Measurements from ENCODE around the gene PIK3CB. TPM values are rescaled to one million over a fixed set of nuclear protein-coding genes. Genes with fewer than 3 reads are reported as not detected.

Gene PIK3CB
- total RNA-seq, 5 donors from 2014 or later (not counting 1 experiment from before 2014, with no cell fraction given), result 25.2 to 34.4 (median 30.9) TPM

DNA sequence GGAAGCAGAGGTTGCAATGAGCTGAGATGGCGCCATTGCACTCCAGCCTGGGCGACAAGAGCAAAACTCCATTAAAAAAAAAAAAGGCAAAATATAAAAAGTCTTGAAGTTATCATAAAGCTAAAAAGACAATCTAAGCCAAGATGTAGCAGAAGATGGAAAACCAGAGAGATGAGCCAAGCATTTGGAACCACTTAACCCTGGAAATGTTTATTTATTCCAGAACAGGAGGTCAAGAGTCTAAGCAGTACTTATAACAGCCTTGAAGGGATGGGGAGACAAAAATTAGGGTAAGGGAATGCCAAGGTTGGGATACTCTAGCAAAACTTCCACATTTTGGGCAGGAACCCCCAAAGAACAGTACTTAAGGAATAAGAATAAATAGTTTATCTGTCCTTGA lies 196.1 kb downstream of the PIK3CB start:
- ChIA-PET POLR2A (interaction anchor here in 1 of 2 donors (0.6 kb wide), 1 partner anchor 81 kb away, joined by 6 read pairs; no protein-coding TSS in a partner anchor), CTCF (interaction anchor here in 1 of 2 donors (0.6 kb wide), 1 partner anchor 31 kb away, joined by 3 read pairs; no protein-coding TSS in a partner anchor)
- H3K9me3 Mint-ChIP-seq, result peaks cover 21 to 40% (median 21%) of the 10 kb centered on the region in 3 donors

DNA sequence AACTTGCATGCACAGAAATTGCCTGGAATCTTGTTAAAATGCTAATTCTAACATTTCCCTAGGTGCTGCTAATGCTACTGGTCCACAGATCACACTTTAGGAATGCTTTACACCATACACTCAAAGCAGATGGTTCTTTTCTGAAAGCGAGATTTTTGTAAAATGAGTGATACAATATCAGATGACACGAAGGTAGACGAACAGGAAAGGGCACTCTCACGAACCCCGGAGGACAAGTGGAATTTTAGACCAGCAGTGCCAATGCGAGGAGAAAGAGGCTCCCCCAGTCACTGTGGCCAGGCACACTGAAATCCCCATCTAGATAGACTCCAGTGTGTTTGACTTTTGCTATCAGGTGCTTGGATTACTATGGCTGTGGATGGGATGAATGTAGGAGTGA lies 205.2 kb downstream of the PIK3CB start:
- 81% methylated on average over 4 of the region's 6 CpGs for WGBS (ENCODE audit: insufficient coverage)
- H3K27ac Mint-ChIP-seq, result no peak overlapping the region
- no peaks in the 10 kb centered on the region for H3K27me3 Mint-ChIP-seq

More for the DNA sequence above, 196.1 kb downstream of the PIK3CB start:
- H3K27me3 ChIP-seq (replicated peaks in 1 of 2; ENCODE audit: control insufficient read depth in 2 of 2, extremely low read depth in 1 of 2, insufficient read depth in 2 of 2, low read length in 1 of 2), result no peaks in the 10 kb centered on the region
- Mint-ChIP-seq H3K4me1 (no peaks in the 10 kb centered on the region), H3K27ac (no peak overlapping the region), H3K4me3 (no peak overlapping the region), H3K36me3 (peaks cover 11% of the 10 kb centered on the region), H3K27me3 (no peaks in the 10 kb centered on the region)
- no peak overlapping the region for H3K27ac ChIP-seq (ENCODE audit: low read length)
- no peak overlapping the region for H3K4me3 ChIP-seq (ENCODE audit: control insufficient read depth in 1 of 2, extremely low read depth in 1 of 2, low read length in 1 of 2)
- H3K36me3 ChIP-seq (ENCODE audit: control insufficient read depth in 2 of 2, extremely low read depth in 1 of 2, insufficient read depth in 1 of 2, low read length in 1 of 2), result peaks cover 0 to 1% of the 10 kb centered on the region in 2 donors
- H3K9me3 ChIP-seq, result no peaks in the 10 kb centered on the region
- H3K4me1 ChIP-seq (ENCODE audit: control insufficient read depth in 1 of 2, extremely low read depth in 1 of 2, insufficient read depth in 2 of 2, low read length in 2 of 2), result no peaks in the 10 kb centered on the region
- ATAC-seq (replicated peaks in 1 of 4) (no peak), DNase-seq (no peak)
- no CpG with 5 or more reads among the region's 2 CpGs for WGBS (ENCODE audit: insufficient coverage)

DNA sequence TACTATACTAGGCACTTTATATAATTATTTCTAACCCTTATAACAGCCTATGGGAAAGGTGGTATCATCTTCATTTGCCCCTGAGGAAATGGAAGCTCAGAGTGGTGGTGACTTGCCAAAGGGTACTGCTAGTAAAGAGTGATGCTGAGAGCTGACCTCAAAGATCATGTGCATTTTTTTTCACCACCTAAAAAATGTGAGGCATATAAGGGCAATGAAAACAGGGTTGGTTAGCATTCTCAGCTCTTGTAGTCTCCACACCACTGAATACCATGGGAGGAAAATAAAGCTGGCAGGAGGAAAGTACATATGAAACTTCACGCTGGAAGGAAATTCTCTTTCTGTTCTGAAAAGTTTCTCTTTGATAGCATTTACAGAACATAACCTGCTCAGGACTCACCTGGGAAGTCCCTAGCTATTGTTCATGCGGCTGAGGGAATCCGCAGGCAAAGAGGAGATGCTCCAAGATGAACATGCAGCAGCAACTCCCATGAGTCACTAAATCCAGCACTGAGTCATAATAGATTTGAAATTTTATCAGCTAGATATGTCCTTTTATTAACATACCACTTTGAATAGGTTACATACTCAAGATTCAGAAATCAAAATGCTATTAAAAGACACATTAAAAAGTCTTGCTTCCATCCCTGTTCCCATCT lies 208.9 kb downstream of the PIK3CB start:
- no CpG with 5 or more reads among the region's 3 CpGs for WGBS (ENCODE audit: insufficient coverage)
- H3K4me3 Mint-ChIP-seq, result no peak overlapping the region

More for the DNA sequence above, 205.2 kb downstream of the PIK3CB start:
- H3K9me3 ChIP-seq, result no peaks in the 10 kb centered on the region
- Mint-ChIP-seq H3K4me1 (no peaks in the 10 kb centered on the region), H3K36me3 (peaks cover 35% of the 10 kb centered on the region), H3K9me3 (no peaks in the 10 kb centered on the region), H3K4me3 (no peak overlapping the region)
- no peaks in the 10 kb centered on the region for H3K27me3 ChIP-seq (replicated peaks in 1 of 2; ENCODE audit: control insufficient read depth in 2 of 2, extremely low read depth in 1 of 2, insufficient read depth in 2 of 2, low read length in 1 of 2)
- CTCF ChIA-PET, result no interaction called here
- H3K4me3 ChIP-seq (ENCODE audit: control insufficient read depth in 1 of 2, extremely low read depth in 1 of 2, low read length in 1 of 2), result no peak overlapping the region
- POLR2A ChIA-PET, result no interaction called here
- no peak overlapping the region for H3K27ac ChIP-seq (ENCODE audit: low read length)
- DNase-seq, result no peak
- no peak for ATAC-seq (replicated peaks in 1 of 4)
- no peaks in the 10 kb centered on the region for H3K4me1 ChIP-seq (ENCODE audit: control insufficient read depth in 1 of 2, extremely low read depth in 1 of 2, insufficient read depth in 2 of 2, low read length in 2 of 2)
- peaks cover 0 to 3% of the 10 kb centered on the region in 2 donors for H3K36me3 ChIP-seq (ENCODE audit: control insufficient read depth in 2 of 2, extremely low read depth in 1 of 2, insufficient read depth in 1 of 2, low read length in 1 of 2)

DNA sequence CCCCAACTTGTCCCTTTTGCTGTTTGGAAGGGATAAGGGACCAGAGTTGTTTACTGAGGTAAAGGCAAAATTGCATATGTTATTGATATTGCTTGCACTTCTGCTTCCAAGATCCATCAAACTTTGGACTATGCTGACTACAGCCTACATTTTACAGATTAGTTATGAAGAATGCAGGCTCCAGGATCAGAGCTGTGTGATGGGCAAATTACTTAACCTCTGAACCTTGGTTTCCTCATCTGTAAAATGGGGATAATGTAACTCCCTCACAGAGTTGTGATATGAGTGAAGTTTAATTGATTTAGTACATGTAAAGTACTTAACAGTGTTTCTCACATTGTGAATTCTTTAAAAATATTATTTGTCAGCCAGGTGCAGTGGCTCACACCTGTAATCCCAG lies 210.2 kb downstream of the PIK3CB start:
- H3K27me3 ChIP-seq (replicated peaks in 1 of 2; ENCODE audit: control insufficient read depth in 2 of 2, extremely low read depth in 1 of 2, insufficient read depth in 2 of 2, low read length in 1 of 2), result no peaks in the 10 kb centered on the region
- H3K9me3 ChIP-seq, result no peaks in the 10 kb centered on the region
- ATAC-seq (replicated peaks in 1 of 4) (no peak), DNase-seq (no peak)
- H3K9me3 Mint-ChIP-seq, result no peaks in the 10 kb centered on the region
- H3K4me1 ChIP-seq (ENCODE audit: control insufficient read depth in 1 of 2, extremely low read depth in 1 of 2, insufficient read depth in 2 of 2, low read length in 2 of 2), result no peaks in the 10 kb centered on the region
- no peak overlapping the region for H3K27ac Mint-ChIP-seq
- no peaks in the 10 kb centered on the region for H3K4me1 Mint-ChIP-seq
- no peak overlapping the region for H3K27ac ChIP-seq (ENCODE audit: low read length)
- H3K4me3 ChIP-seq (ENCODE audit: control insufficient read depth in 1 of 2, extremely low read depth in 1 of 2, low read length in 1 of 2), result no peak overlapping the region
- no peak overlapping the region for H3K4me3 Mint-ChIP-seq
- POLR2A ChIA-PET, result no interaction called here
- no peaks in the 10 kb centered on the region for H3K36me3 ChIP-seq (ENCODE audit: control insufficient read depth in 2 of 2, extremely low read depth in 1 of 2, insufficient read depth in 1 of 2, low read length in 1 of 2)
- H3K27me3 Mint-ChIP-seq, result no peaks in the 10 kb centered on the region
- CTCF ChIA-PET, result no interaction called here
- H3K36me3 Mint-ChIP-seq, result peaks cover 22% of the 10 kb centered on the region

More for the DNA sequence above, 208.9 kb downstream of the PIK3CB start:
- DNase-seq (no peak), ATAC-seq (replicated peaks in 1 of 4) (no peak)
- H3K27ac Mint-ChIP-seq, result no peak overlapping the region
- CTCF ChIA-PET, result interaction anchor here (0.6 to 1.3 kb wide), 3 partner anchors 69 to 297 kb away, joined by 3 read pairs; no protein-coding TSS in a partner anchor
- peaks cover 31% of the 10 kb centered on the region for H3K36me3 Mint-ChIP-seq
- Histone ChIP-seq H3K4me3 (ENCODE audit: control insufficient read depth in 1 of 2, extremely low read depth in 1 of 2, low read length in 1 of 2) (no peak overlapping the region), H3K9me3 (no peaks in the 10 kb centered on the region), H3K36me3 (ENCODE audit: control insufficient read depth in 2 of 2, extremely low read depth in 1 of 2, insufficient read depth in 1 of 2, low read length in 1 of 2) (no peaks in the 10 kb centered on the region), H3K4me1 (ENCODE audit: control insufficient read depth in 1 of 2, extremely low read depth in 1 of 2, insufficient read depth in 2 of 2, low read length in 2 of 2) (no peaks in the 10 kb centered on the region), H3K27ac (ENCODE audit: low read length) (no peak overlapping the region), H3K27me3 (replicated peaks in 1 of 2; ENCODE audit: control insufficient read depth in 2 of 2, extremely low read depth in 1 of 2, insufficient read depth in 2 of 2, low read length in 1 of 2) (no peaks in the 10 kb centered on the region)
- no peaks in the 10 kb centered on the region for H3K27me3 Mint-ChIP-seq
- POLR2A ChIA-PET, result no interaction called here
- no peaks in the 10 kb centered on the region for H3K9me3 Mint-ChIP-seq
- no peaks in the 10 kb centered on the region for H3K4me1 Mint-ChIP-seq

DNA sequence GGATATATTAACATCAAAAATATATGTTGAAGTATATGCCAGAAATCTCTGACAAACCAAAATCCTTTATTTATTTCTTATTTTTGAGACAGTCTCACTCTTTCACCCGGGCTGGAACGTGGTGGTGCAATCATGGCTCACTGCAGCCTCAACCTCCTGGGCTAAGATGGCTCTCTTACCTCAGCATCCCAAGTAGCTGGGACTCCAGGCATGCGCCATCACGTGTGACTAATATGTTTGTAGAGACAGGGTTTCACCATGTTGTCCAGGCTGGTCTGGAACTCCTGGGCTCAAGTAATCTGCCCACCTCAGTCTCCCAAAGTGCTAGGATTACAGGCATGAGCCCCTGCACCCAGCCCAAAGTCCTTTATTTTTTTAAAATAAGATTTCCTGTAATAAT lies 214.3 kb downstream of the PIK3CB start:
- POLR2A ChIA-PET, result interaction anchor here in 1 of 2 donors (0.6 kb wide), 1 partner anchor 295 kb away, joined by 3 read pairs; no protein-coding TSS in a partner anchor

DNA sequence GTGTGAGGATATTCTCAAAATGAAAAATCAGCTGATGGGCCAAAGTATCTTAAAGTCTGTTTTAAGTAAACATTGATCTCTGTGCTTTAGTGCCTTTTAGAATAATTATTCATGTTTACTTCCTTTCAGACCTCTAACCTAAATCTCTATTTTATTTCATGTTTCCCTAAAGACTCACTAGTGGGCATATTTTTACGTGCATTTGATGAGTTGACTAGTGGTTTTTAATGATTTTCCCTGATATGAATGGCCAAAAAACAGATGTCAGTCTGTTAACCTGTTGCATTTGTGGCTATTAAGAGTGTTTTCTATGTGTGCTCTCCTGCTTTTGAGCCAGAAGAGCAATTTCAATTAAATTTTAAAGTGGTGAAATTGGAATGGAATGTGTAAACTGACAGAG lies 219.3 kb downstream of the PIK3CB start:
- H3K27ac ChIP-seq (ENCODE audit: low read length), result no peak overlapping the region
- H3K36me3 Mint-ChIP-seq, result no peaks in the 10 kb centered on the region
- ChIA-PET POLR2A (no interaction called here), CTCF (interaction anchor here in 1 of 2 donors (0.6 kb wide), 1 partner anchor 24 kb away, joined by 3 read pairs; no protein-coding TSS in a partner anchor)
- H3K9me3 Mint-ChIP-seq, result no peaks in the 10 kb centered on the region
- 100% methylated on average over 1 of the region's 1 CpG for WGBS (ENCODE audit: insufficient coverage)
- H3K4me1 ChIP-seq (ENCODE audit: control insufficient read depth in 1 of 2, extremely low read depth in 1 of 2, insufficient read depth in 2 of 2, low read length in 2 of 2), result no peaks in the 10 kb centered on the region
- no peak for DNase-seq
- no peaks in the 10 kb centered on the region for H3K27me3 Mint-ChIP-seq
- ATAC-seq (replicated peaks in 1 of 4), result no peak
- no peaks in the 10 kb centered on the region for H3K36me3 ChIP-seq (ENCODE audit: control insufficient read depth in 2 of 2, extremely low read depth in 1 of 2, insufficient read depth in 1 of 2, low read length in 1 of 2)
- H3K4me3 Mint-ChIP-seq, result no peak overlapping the region
- no peaks in the 10 kb centered on the region for H3K9me3 ChIP-seq
- H3K4me3 ChIP-seq (ENCODE audit: control insufficient read depth in 1 of 2, extremely low read depth in 1 of 2, low read length in 1 of 2), result no peak overlapping the region
- H3K27ac Mint-ChIP-seq, result no peak overlapping the region
- no peaks in the 10 kb centered on the region for H3K27me3 ChIP-seq (replicated peaks in 1 of 2; ENCODE audit: control insufficient read depth in 2 of 2, extremely low read depth in 1 of 2, insufficient read depth in 2 of 2, low read length in 1 of 2)
- peaks cover 0 to 3% (median 0%) of the 10 kb centered on the region in 3 donors for H3K4me1 Mint-ChIP-seq

More for the DNA sequence above, 214.3 kb downstream of the PIK3CB start:
- Histone ChIP-seq H3K36me3 (ENCODE audit: control insufficient read depth in 2 of 2, extremely low read depth in 1 of 2, insufficient read depth in 1 of 2, low read length in 1 of 2) (no peaks in the 10 kb centered on the region), H3K4me1 (ENCODE audit: control insufficient read depth in 1 of 2, extremely low read depth in 1 of 2, insufficient read depth in 2 of 2, low read length in 2 of 2) (no peaks in the 10 kb centered on the region), H3K27ac (ENCODE audit: low read length) (no peak overlapping the region), H3K9me3 (no peaks in the 10 kb centered on the region), H3K4me3 (ENCODE audit: control insufficient read depth in 1 of 2, extremely low read depth in 1 of 2, low read length in 1 of 2) (no peak overlapping the region), H3K27me3 (replicated peaks in 1 of 2; ENCODE audit: control insufficient read depth in 2 of 2, extremely low read depth in 1 of 2, insufficient read depth in 2 of 2, low read length in 1 of 2) (no peaks in the 10 kb centered on the region)
- H3K27me3 Mint-ChIP-seq, result no peaks in the 10 kb centered on the region
- peaks cover 7% of the 10 kb centered on the region for H3K36me3 Mint-ChIP-seq
- CTCF ChIA-PET, result interaction anchor here in 1 of 2 donors (0.6 kb wide), 1 partner anchor 300 kb away, joined by 3 read pairs; no protein-coding TSS in a partner anchor
- no peak overlapping the region for H3K4me3 Mint-ChIP-seq
- 82% methylated on average over 2 of the region's 4 CpGs for WGBS (ENCODE audit: insufficient coverage)
- ATAC-seq (replicated peaks in 1 of 4), result no peak
- H3K4me1 Mint-ChIP-seq, result no peaks in the 10 kb centered on the region
- DNase-seq, result no peak
- no peaks in the 10 kb centered on the region for H3K9me3 Mint-ChIP-seq
- H3K27ac Mint-ChIP-seq, result no peak overlapping the region
